GM18873 (cell line): ENCODE data around the gene CPNE4.
"Not testable (repeated sequence)": the region's sequence is repeated elsewhere in the genome, so short reads cannot be mapped to it uniquely, and the experiment has no call there.

Source experiments
- ATAC-seq: cut with Tn5 transposase; IDR thresholded peaks from one replicate; pipeline ENCODE4 v1.9.1; 2021; ENCODE audit warnings: mild to moderate bottlenecking, moderate library complexity, moderate number of reproducible peaks; ENCODE audit not compliant: unreplicated experiment, low FRiP score

Gene CPNE4

DNA sequence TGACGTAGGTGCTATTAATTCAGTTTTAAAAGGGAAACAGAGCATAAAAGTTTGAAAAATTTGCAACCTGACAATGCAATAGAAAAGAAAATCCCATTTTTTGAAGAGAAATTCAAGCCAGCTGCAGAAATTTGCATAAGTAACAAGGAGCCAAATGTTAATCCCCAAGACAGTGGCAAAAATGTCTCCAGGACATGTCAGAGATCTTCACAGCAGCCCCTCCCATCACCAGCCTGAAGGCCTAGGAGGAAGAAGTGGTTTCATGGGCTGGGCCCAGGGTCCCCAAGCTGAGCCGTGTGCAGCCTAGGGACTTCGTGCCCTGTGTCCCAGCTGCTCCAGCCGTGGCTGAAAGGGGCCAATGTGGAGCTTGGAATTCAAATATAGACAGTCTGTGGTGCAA is 148.9 kb downstream of the CPNE4 start:
- not testable (repeated sequence) for ATAC-seq

DNA sequence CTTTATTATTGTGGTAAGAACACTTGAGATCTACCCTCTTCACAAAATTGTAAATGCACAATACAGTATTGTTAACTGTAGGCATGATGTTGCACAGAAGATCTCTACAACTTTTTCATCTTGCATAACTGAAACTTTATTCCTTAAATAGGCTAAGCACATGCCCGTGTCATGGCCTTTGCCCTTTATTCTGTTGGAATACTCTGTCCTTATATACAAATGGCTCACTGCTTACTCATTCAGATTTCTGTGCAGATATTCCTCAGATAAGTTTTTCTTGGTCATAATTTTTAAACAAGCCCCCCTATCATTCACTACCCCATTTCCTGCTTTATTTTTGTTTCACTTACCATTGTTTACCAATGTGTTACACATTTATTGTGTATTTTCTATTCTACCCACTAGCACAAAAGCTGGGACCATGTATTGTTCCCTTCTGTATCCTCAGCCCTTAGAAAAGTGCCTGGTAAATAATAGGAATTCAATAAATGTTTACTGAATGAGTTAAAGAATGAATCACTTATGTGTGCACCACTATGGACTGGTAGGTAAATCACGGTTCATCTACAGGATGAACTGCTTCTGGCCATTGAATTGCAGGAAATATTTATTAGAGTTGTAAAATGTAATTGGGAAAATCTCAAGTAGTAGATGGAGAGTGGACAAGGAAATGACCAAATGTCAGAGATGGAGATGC is 151.0 kb downstream of the CPNE4 start:
- no peak for ATAC-seq

DNA sequence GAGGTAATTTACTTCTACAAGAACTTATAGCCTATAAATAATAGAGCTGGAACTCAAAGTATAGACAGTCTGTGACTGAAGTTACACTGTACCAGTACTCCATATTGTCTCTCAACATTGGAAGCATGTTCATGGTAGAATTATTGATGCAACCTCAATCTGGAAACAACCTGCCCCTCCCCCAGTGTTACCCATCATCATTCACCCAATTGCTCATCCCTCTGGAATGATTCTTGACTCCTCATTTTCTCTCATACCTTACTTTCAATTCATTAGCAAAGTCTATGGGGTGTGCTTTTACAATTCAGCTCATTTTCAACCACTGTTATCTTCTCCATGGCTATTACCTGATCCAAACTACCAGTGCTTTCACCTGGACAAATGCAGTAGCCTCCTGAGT is 151.7 kb downstream of the CPNE4 start:
- ATAC-seq: no peak

GRCh38 chr3:131881777-131882176 is 153.0 kb downstream of the CPNE4 start:
- no peak for ATAC-seq

DNA sequence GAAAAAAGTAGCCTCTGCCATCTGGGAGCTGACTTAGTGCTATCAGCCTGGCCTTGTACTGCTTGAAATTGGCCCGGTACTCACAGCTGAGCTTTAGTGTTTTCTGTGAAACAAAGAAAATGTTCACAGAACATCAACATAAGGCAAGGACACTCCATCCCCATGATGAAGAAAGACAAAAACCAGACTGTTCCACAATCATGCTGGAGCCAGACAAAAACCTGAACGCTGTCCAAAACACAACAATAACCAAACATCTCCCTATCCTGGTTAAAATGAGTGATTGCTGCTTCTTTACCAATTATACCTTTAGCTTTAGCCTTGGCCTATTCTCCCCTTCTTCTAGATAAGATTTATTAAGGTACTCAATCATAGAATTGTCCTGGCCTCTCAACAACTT is 153.9 kb downstream of the CPNE4 start:
- ATAC-seq: no peak

- ATAC-seq: no peak
Observed at GRCh38 chr3:131868203-131868602, 166.6 kb downstream of the CPNE4 start.

GRCh38 chr3:131856171-131856570 is 178.6 kb downstream of the CPNE4 start:
- ATAC-seq: no peak

- ATAC-seq: no peak
Observed at GRCh38 chr3:131850223-131850622, 184.6 kb downstream of the CPNE4 start.

GRCh38 chr3:131849616-131850015 is 185.2 kb downstream of the CPNE4 start:
- ATAC-seq: no peak

DNA sequence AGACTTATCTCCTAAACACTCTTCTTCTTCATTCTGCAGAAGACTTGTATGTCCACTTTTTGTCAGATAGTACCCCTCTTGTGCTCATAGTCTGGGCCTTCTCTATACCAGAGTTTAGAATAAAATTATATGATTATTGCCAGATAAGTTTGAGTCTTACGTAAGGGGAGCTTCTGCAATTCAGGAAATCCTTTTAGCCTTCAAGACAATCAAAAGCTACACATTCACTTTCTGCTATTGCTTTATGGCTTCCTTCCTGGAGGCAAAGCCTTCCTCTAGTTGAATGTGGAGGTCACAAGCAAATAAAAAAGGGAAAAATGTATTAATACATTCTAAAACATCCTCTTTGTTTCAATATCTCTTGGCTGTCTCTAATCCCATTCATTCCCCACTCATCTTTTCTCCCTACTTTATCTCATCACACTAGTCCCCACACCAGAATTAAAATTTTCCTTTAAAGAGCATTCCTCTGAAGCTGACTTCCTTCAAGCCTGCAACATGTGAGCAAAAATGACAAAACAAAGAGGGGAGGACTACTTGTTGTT is 186.8 kb downstream of the CPNE4 start:
- ATAC-seq: no peak

- ATAC-seq: no peak
Observed at GRCh38 chr3:131846296-131846924, 188.4 kb downstream of the CPNE4 start.

DNA sequence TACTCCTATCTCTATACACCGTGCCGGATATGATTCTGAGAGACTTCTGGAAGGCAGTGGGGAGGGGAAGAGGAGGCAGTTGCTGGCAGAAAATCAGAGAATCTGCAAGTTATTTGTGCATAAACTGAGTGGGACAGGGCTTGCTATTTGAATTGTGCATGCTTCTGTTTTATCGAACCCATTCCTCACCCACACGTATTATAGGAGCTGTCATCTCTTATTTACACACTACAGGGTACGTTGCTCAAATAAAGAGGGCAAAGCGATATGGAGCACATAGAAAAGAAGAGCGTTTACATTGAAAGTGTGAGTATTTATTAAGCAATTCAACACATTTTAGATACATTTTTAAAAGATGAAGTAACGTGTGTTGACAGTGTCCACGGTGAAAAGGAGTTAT is 191.6 kb downstream of the CPNE4 start:
- no peak for ATAC-seq

DNA sequence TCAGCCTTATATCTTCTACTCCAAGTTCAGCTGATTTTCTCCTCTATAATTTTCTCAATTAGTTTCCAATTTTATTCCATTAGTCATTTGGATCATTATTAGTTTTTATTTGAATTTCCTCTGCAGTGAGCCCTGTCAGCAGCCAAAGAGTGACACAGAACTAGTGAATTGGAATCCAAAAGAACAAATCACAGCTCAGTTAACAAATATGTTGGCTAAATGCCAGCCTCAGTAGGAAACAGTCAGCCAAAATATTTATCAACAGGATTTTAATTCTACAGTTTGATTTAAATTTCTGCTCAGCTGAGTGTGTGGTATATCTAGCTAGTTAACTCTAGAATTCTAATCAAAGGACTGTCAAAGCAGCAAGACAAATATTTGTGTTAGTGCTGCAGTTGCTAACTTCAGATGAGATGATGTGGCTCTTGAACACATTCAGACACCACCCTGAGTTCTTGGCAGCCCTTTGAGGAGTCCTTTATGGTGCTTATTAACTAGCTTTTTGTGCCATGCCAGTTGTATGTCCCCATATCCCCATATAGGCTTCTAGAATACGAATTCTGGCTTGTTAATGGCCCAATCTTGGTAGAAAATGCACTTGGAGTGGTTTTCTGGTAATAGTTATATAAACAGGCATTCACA is 194.5 kb downstream of the CPNE4 start:
- no peak for ATAC-seq

- no peak for ATAC-seq
Observed at GRCh38 chr3:131835906-131836305, 198.9 kb downstream of the CPNE4 start.

DNA sequence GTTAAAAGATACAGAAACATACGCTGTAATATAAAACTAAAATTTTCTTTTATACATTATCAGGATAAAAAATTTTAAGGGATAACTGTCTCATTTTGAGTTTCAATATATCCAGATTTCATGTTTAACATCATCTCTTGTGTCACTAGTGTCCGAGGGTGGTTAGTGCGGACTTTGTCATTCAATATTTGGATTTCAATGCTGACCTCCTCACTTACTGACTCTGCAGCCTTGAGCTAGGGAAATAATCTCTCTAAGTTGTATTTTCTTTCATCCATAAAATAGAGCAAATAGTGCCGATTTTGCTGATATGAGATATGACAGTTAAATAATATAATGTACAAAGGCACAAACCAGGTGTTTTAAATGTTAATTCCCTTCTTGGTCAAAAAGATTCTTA is 203.2 kb downstream of the CPNE4 start:
- no peak for ATAC-seq

DNA sequence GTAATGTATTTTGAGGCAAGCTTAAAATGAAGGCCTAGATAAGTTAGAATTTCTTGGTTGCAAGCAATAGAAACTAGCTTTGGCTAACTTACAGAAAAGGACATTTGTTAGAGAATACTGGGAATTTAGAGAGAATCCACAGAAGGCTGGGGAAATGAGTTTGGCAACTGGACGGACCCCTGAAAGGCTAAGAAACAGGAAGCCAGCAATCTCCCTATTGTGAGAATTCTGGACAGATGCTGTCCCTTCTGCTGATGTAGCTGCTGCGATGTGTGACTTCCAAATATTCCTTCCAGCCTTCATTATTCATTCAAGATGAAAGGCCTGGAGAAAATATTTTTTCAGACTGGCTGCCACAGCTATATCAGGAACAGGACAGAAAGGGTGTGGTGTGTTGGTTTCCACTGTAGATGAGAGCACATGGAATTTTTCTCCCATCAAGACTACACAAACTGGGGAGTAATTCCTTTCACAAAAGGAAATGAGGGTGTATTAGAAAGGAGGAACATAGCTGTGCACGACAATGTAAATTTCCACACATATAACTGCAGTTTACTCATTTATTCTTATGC is 213.5 kb downstream of the CPNE4 start:
- no peak for ATAC-seq

DNA sequence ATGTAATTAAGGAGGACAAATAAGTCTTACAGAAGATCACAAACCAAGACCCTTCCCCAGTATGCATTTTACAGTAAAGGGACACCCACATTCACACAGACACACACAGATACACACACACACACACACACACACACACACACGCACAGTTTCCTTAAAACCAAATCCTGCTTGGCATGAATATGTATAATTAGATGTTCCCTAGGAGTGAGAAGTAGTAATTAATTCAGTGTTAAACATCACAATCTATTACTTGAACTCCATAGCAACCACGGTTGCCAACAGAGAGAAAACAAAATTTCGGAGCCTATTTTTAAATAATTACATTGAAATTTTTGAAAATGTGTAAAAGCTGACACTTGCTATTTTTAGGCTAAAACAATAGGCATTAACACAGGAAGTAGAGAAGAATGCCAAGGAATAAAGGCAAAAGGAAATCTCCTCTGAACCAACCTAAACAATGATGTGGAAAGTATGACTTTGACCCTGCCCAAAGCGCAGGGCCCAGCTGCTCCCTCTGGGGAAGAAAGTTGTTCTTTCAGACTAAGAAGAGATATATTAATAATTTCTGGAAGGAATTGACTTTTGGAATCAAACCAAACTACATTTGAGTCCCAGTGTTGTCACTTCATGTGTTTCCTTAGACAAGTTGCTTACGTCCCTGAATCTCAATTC is 215.3 kb downstream of the CPNE4 start:
- ATAC-seq: no peak

DNA sequence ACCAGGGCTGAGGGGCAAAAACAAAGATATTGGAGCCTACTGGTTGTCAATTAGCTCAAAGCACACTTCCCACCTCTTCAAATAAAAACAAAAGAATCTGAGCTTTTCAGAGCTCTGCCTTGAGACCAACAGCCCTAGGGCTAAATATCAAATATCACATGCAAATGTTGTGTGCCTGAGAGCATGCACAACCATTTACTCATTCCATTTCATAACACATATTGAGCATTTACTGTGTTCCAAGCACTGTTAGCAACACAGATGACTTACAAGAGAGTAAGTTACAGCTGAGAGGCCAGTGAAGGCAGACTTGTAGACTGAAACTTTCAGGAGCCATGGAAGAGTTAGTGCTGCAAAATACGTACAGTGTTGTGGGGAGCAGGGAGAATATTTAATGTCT is 222.4 kb downstream of the CPNE4 start:
- no peak for ATAC-seq

DNA sequence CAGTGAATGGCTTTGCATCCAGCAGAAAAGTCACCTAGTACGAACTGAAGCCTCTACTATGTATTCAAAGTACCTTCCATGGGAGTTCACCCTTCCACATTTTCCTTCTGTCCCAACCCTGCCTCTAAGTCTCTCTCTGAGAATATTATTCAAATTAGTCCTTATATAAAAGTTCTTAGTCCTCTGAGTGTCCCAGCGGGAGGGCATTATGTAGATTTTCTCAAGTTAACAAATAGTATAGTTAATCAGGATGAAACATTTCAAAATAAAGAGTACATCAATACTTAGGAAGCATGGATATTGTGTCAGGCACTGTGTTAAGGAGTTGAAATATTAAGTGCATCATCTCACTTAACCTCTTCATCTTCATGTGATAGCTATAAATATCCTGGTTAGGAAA is 223.3 kb downstream of the CPNE4 start:
- no peak for ATAC-seq

- no peak for ATAC-seq
Observed at GRCh38 chr3:131807822-131808221, 227.0 kb downstream of the CPNE4 start.

DNA sequence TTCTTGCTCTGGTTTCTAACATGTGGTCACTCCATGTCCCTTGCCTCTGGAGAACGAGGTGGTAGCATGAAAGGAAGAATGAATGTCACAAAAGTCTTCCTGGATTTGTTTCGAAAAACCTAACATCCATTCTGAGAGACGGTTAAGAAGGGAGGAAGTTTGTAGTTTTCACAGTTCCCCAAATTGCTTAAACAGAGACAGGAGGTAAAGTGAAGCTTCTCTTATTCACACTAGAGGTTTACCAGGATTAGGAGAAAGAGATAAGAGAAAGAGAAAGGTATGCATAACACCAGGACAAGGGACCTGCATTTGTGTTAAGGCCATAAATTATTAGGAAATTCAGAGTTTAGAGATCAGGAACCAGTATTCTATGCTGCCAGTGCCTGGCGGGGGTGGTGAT is 228.1 kb downstream of the CPNE4 start:
- ATAC-seq: no peak
